Measurements from ENCODE around the gene CFL2.

The CFL2 gene

GRCh38 chr14:34676516-34677211 lies 37.7 kb downstream of the CFL2 start:
- no peak for DNase-seq (ENCODE audit: low read depth)

GRCh38 chr14:34673702-34674101 lies 40.7 kb downstream of the CFL2 start:
- no peak for DNase-seq (ENCODE audit: low read depth)

DNA sequence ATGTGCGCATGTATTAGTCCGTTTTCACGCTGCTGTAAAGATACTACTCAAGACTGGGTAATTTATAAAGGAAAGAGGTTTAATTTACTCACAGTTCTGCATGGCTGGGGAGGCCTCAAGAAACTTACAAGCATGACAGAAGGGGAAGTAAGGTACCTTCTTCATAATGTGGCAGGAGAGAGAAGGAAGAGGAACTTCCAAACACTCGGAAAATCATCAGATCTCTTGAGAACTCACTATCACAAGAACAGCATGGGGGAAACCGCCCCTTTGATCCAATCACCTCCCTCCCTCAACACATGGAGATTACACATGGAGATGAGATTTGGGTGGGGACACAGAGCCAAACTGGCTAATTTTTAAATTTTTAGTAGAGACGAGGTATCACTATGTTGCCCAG lies 42.7 kb downstream of the CFL2 start:
- no peak for DNase-seq (ENCODE audit: low read depth)

DNA sequence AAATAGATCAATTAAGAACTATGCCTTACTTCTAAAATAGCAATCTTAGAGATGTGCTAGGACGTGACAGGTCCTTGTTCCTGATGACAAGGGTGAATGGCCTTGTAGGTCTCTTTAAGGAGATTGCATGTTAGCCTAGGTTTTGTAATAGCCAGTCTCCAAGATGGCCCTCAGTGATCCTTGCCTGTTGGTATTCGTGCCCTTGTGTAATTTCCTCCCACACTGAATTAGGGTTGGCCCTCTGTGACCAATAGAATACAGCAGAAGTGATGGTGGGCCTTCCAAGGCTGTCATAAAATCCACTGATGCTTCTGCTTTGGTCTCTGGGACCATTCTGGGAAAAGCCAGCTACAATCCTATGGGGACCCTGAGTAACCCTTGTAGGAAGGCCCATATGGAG lies 46.3 kb downstream of the CFL2 start:
- no peak for DNase-seq (ENCODE audit: low read depth)

DNA sequence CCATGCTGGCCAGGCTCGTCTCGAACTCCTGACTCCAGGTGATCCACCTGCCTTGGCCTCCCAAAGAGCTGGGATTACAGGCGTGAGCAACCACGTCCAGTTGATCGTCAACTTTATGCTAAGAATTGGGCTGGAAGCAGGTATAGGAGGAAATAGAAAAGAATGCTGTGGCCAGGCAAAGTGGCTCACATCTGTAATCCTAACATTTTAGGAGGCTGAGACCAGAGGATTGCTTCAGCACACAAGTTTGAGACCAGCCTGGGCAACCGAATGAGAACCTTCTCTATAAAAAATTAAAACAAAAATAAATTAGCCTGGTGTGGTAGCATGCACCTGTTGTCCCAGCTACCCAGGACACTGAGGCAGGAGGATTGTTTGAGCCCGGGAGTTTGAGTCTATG lies 47.4 kb downstream of the CFL2 start:
- no peak for DNase-seq (ENCODE audit: low read depth)

- peak; percentile 92 for DNase-seq (ENCODE audit: low read depth)
These were observed 48.5 kb downstream of the CFL2 start for GRCh38 chr14:34665785-34666435.

GRCh38 chr14:34662561-34663088 lies 51.8 kb downstream of the CFL2 start:
- DNase-seq (ENCODE audit: low read depth) = no peak

DNA sequence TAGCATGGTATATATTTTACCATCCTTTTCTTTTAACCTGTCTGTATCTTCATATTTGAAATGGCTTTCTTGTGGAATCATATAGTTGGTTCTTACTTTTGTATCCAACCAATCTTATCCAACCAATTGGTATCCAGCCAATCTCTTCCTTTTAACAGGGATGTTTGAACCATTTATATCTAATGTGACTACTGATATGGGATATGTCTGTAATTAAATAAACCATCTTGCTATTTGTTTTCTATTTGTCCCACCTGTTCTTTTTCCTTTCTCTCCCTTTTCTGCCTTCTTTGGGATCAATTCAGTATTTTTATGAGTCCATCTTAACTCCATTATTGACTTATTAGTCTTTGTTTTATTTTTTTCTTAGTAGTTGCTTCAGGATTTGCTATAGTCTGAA lies 53.6 kb downstream of the CFL2 start:
- no peak for DNase-seq (ENCODE audit: low read depth)
